HG03108 (cell line): Measurements from ENCODE around the gene AHCYL2.
"Not testable (repeated sequence)": the region's sequence is repeated elsewhere in the genome, so short reads cannot be mapped to it uniquely, and the experiment has no call there.

ENCODE experiments used
- ATAC-seq: cut with Tn5 transposase; IDR thresholded peaks from one replicate; pipeline ENCODE4 v1.9.1; 2021; ENCODE audit warnings: moderate library complexity; ENCODE audit not compliant: unreplicated experiment

Gene AHCYL2

DNA sequence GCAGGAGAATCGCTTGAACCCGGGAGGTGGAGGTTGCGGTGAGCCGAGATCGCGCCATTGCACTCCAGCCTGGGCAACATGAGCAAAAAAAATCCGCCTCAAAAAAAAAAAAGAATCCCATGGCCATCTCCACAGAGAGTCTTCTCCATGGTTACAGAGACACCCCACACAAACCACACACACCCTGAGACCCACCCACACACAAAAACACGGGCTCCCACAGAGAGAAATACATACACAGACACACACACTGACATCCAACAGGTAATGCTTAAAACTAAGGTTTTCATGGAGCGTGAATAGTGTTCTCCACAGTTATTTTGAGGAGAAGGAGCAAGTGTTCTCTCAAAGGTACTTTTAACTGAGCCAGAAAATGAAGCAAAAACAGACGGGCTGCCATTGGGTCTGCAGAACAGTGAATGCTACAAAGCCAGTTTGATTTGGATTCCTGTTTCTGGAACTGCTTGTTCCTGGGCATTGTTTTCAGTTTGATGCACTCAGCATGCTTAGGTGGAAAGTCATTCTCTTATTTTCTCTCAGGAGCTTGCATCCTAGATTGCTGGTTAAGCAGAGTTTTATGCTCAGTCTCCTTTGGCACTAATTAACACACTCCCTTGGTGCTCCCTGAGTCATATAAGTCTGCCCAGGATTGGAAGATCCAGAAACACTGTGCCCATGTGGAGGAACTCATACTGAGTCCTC is 15.4 kb downstream of the AHCYL2 start:
- no peak for ATAC-seq

DNA sequence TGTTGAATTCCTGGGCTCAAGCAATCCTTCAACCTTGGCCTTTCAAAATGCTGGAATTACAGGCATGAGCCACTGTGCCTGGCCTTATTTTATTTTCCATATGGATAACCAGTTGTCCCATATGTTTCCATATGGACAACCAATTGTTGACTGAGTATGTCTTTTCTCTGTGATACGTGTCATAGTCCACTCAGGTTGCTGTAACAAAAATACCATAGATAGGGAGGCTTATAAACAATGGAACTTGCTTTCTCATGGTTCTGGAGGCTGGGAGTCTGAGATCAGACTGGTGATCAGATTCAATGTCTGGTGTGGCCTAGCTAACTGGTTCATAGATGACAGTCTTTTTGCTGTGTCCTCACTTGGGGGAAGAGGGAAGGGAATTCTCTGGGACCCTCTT is 19.4 kb downstream of the AHCYL2 start:
- ATAC-seq: no peak

DNA sequence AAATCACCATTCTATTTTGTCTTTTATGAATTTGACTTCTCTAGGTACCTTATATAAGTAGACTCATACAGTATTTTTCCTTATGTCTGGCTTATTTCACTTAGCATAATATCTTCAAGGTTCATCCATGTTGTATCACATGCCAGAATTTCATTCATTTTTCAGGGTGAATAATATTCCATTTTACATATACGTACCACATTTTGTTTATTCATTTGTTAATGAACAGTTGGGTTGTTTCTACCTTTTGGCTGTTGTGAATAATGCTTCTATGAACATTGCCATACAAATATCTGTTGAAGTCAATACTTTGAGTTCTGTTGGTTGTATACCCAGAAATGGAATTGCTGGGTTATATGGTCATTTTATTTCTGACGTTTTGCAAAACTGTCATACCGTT is 20.7 kb downstream of the AHCYL2 start:
- ATAC-seq: no peak

DNA sequence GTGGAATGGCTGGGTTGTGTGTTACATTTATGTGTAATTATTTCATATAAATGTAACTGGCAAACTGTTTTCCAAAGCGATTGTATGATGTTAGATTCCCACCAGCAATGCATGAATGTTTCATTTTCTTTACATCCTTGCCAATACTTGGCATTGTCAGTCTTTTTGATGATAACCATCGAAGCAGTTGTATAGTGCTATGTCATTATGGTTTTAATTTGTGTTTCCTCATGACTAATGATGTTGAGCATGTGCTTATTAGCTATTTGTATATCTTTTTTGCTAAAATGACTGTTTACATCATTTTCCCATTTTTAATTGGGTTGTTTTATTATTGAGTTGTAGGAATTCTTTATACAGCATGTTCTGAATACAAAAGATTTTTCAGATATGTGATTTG is 22.3 kb downstream of the AHCYL2 start:
- no peak for ATAC-seq

DNA sequence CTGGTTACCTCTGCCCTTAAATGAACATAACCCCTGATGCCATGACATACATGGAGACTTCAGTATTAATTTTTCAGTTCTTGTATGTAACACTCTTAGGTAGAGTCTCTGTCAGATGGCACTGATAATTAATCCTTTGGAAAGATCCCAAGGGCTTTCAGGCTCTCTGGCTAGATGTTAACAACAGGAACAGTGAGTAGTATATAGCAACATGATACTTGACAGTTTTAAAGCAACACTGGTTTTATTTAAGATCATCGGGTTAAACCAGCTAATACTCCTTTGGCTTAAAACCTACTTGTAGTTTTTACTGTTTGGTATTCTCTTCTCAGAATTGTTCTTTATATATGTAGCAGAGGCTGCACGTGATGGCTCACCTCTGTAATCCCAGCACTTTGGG is 27.3 kb downstream of the AHCYL2 start:
- ATAC-seq: no peak

DNA sequence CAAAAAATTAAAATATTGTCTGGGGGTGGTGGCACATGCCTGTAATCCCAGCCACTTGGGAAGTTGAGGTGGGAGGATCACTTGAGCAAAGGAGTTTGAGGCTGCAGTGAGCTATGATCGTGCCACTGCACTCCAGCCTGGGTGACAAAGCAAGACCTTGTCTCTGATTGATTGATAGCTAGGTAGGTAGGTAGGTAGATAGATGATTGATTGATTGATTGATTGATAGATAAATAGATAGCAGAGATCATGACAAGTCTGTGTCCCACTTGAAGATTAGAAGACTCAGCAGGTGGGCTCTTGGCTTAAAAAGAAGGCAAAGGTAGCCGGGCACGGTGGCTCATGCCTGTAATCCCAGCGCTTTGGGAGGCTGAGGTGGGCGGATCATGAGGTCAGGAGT is 27.8 kb downstream of the AHCYL2 start:
- ATAC-seq: not testable (repeated sequence)

DNA sequence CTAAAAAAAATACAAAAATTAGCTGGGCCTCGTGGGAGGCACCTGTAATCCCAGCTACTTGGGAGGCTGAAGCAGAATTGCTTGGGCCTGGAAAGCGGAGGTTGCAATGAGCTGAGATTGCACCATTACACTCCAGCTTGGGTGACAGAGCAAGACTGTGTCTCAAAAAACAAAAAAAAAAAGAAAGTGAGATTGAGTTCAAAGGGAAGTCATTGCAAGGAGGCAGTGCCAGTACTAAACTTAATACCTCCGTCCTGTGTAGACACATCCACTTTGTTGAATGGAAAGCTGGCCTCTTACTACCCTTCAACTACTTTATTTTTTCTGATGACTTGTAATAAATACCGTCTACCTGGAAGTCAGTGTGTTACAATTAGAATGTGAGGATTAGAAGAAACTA is 31.0 kb downstream of the AHCYL2 start:
- no peak for ATAC-seq

DNA sequence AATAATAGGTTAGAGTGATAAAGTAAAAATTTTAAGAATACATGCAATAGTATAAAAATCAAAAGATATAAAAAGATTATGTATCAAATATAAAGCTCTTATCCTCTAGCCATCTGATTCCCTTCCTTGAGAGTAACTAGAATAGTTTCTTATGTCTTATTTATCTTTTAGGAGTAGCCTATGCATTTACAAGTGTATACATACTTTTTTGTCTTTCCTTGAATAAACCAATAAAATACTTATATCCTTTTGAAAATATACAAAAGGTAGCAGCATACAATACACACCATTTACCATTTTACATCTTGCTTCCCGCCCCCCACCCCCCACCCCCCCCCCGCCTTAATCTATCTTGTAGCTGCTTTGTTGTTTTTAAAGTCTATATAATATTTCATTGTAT is 31.4 kb downstream of the AHCYL2 start:
- ATAC-seq: no peak

DNA sequence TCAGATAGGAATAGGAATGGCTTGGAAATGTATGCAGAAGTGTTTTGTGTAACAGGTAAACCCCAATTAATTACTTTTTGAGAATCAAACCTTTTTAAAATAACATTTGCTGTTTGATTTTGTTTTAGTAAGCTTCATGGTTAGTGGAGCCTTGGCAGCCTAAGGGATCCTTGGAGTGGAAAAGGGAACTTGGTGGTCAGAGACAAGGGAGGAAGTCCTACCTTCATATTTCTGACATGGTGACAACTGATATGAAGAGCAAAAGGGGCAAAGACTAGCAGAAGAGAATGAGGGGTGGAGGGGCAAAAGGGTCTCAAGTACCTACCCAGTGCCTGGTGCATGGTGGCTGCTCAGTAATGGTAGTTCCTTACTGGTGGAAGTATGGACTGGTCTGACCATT is 32.3 kb downstream of the AHCYL2 start:
- no peak for ATAC-seq

DNA sequence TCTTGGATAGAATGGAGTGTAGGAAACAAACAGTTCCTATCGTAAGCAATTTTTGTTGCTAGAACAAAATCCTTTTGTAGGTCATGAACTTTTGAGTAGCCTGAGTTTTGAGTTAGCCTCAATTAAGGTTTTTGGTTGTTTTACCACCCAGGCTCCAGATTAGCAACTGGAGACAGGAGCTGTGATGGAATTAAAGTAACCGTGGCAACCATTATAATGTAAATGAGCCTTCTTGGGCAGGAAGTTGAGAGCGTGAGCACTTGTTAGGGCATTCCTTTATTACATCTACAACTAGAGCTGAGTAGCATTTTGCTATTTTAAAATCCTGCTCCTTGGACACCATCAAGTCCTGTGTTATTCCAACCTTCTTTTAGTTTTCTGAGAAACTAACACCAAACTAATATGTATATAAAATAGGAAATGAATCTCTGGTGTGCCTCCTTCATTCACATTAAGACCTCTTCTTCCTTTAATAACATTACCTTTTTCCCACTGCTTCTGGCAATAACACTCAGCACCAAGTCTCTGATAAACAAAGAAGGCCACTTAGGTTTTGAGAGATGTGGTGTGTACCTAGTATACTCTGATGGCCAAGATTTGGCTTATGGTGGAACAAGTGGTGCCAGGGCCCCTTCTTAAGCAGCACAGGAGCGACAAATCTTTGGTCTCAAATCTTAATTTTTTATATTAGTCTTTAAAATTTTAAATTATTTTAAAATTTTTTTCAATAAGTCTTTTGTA is 34.0 kb downstream of the AHCYL2 start:
- ATAC-seq: no peak

DNA sequence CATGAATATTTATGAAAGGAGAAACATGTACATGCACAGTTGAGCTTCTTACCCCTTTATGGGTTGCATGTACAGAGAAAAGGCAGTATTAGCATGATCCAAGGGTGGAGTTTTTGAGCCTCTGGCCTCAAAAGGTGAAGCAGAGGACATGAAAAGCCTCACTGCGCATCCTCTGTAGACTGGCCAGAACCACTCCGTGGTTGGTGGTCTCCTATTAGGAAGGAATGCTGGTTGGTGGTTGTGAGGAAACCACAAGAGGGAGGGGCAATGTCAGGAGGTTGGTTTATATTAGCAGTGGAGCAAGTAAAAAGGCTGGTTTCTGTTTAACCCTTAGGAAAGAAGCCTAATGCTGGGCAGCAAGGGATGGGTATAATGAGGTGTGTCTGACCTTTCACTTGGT is 37.5 kb downstream of the AHCYL2 start:
- ATAC-seq: no peak

DNA sequence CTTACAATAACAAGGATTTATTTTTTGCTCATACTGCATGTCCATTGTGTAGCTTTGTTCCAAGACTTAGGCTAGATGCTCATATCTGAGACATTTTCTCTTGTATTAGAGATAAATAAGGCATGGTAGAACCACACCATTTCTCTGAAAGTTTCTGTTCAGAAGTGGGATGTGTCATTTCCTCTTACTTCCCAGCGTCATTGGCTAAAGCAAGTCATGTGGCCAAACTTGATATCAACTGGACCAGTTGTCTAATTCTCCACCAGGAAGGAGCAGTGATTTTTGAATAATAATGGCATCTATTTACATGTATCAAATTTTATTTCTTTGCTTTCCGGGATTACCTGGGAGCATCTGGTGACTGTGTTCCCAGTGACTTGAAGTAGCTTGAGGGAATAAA is 38.3 kb downstream of the AHCYL2 start:
- ATAC-seq: no peak

DNA sequence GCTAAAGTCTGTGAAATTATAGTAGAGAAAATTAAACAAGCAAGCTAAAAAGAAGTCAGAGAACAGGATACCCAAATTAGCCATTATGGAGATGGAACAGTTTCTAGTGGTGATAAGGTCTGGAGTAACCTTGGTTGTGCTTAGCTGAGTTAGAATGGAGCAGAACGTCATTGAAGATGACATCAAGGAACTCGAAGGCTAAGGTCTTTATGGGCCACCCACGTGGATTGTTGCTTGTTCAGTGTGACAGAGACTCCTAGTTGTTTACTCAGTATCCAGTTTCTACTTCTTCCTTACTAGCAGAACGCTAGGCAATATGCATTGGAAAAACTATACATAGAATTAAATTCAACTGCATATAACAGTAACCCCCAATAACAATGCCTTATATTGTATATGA is 39.7 kb downstream of the AHCYL2 start:
- ATAC-seq: no peak

DNA sequence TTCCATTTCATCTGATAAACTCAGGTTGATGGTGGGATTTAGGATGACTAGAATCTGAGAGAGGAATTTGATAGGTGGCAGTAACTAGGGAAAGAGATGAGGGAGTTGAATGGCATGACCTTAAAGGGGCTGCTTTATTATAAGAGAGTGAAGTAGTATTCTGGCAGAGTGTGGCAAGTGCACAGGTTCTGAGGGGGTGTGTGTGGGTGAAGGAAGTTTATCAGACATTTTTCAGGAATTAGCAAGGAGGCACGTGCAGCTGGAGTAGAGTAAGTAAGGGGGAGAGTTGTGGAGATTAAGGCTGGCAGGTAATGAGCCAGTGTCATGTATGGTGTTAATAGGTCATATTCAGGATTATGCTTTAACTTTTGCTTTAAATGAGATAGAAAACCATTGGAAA is 40.5 kb downstream of the AHCYL2 start:
- ATAC-seq: no peak

DNA sequence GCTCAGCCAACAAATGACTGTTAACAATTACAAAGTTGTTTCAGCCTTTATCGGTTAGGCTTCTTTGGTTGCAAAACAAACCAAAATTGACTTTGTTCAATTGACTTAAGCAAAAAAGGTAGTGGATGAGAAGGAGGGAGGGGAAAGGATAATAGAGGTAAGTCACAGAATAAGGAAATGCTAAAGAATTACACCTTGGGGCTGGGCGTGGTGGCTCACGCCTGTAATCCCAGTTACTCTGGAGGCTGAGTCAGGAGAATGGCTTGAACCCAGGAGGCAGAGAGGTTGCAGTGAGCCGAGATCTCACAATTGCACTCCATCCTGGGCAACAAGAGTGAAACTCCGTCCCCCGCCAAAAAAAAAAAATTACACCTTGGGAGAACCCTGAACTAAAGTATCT is 41.4 kb downstream of the AHCYL2 start:
- no peak for ATAC-seq

DNA sequence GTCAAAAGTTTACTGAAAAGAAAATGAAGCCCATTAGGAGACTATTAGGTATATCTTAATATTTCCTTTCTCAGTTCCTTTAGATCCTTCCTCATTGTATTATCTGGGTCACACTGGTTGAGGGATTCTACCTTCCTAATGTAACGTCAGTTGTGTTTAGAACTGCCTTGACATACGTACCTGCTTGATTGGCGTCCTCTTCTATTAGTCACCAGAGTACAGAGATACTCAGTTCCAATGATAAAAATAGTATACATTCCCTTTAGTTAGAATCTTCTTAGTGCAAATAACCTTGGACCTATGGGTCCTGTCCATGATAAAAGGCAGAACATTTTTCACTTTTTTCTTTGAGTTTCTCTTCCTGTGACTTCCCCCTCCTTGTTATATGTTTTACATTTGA is 45.2 kb downstream of the AHCYL2 start:
- ATAC-seq: no peak

DNA sequence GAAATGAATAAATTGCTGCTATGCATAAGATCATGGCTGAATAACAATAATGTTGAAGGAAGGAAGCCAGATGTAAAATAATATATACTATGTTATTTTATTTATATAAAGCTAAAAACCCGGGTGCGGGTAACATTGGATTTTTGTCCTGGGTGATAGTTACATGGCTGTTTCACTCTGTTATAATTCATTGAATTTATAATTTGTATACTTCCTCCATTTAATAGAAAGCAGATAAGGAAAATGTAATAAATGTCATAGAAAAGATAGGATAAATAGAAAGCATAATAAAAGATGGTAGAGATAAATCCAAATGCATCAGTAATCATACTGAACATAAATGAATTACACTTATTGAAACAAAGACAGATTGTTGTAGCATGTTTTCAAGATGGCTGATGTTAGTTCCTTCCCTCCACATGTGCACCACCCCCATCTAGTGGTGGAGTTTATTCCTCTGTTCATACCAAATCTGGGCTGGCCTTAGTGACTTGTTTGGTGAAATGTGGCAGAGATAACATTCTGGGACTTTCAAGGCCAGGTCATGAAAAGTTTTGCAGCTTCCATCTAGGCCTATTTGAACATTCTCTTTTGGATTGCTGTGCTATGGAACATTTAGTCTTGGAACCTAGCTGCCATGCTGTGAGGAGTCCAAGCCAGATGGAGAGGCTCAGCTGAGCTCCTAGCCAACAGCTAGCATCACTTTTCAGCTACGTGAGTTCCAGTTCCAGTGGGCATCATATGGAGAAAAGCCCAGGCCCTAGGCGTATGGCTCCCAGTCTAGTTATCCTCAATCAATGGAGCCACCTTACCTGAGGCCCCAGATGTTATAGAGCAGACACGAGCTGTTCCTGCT is 46.9 kb downstream of the AHCYL2 start:
- no peak for ATAC-seq

DNA sequence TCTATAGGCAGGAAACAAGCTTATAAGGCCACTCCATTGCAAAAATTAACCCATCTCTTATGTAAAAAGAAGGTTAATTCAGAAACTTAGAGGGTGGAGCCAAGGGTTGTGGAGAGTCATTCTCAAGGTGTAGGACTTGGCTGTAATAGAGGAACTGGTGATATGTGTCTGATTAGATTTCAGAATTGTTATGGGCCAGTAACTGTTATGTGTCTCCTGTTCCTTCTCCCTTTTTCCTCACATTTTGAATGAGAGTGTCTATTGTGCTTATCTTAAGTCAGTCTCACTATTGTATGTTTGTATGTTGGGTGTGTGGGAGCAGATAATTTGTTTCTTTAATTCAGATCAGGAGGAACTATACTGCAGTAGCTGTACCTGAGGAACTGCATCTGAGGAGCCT is 49.1 kb downstream of the AHCYL2 start:
- no peak for ATAC-seq

DNA sequence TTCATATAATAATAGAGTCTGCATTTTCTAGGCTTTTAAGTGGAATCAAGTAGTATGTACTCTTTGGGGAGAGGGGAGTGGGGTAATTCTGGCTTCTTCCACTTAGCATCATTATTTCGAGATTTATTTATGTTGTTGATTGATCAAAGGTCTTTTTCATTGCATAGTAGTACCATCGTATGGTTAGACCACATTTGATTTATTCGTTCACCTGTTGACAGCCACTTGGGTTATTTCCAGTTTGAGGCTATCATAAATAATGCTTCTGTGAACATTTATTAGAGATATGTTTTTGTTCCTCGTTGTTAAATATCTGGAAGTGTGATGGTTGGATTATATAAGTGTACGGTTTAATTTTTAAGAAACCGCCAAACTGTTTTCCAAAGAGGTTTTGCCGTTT is 52.8 kb downstream of the AHCYL2 start:
- no peak for ATAC-seq

DNA sequence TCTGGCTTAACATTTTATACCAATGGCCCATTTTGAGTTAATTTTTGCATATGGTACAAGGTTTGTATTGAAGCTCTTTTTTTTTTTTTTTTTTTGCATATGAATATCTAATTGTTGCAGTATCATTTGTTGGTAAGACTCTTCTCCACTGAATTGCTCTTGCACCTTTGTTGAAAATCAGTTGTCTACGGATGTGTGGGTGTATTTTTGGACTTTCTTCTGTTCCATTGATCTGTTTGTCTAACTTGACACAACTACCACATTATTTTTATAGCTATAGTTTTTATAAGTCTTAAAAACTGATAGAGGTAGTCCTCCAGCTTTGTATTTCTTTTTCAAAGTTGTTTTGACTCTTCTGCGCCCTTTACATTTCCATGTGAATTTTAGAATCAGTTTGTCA is 53.9 kb downstream of the AHCYL2 start:
- no peak for ATAC-seq

DNA sequence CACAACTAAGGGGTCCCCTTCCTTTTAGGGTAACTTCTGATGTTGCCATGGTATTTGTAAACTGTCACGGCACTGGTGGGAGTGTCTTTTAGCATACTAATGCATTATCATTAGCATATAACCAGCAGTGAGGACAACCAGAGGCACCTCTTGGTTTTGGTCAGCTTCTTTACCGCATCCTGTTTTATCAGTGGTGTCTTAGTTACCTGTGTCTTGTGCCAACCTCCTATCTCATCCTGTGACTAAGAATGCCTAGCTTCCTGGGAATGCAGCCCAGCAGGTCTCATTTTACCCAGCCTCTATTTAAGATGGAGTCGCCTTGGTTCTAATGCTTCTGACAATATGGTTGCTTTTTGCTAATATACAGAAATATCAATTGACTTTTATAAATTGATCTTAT is 54.9 kb downstream of the AHCYL2 start:
- no peak for ATAC-seq

DNA sequence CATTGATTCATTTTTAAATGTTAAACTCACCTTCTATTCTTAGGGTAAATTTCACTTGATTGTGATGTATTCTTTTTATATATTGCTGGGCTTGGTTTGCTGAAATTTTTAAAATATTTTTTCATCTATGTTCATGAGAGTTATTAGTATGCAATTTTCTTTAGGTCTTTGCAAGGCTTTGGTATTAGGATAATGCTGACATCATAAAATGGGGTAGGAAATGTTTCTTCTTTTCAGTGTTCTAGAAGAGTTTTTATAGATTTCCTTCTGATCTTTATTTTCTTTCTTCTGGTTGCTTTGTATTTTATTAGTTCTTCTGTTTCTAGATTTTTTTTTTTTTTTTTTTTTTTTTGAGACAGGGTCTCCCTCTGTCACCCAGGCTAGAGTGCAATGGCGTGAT is 56.3 kb downstream of the AHCYL2 start:
- ATAC-seq: no peak
